Measurements from ENCODE around the gene AP5Z1. TPM values are rescaled to one million over a fixed set of nuclear protein-coding genes. Genes with fewer than 3 reads are reported as not detected.

AP5Z1 gene
- total RNA-seq, 1 experiment from 2014 or later = 35.6 TPM

GRCh38 chr7:4775848-4776623, 613 bp downstream of the AP5Z1 start:
- Histone ChIP-seq H3K9me3 (ENCODE audit: low read depth, low read length, poor library complexity, severe bottlenecking) (no peaks in the 10 kb centered on the region), H3K4me3 (ENCODE audit: low read depth, low read length, poor library complexity, severe bottlenecking) (peak overlapping the region; percentile 84), H3K27ac (ENCODE audit: low read depth, low read length, poor library complexity, severe bottlenecking) (peak overlapping the region; percentile 91), H3K27me3 (replicated peaks; ENCODE audit: insufficient read depth, low read depth, low read length, poor library complexity) (no peaks in the 10 kb centered on the region), H3K36me3 (ENCODE audit: insufficient read depth, low read length, poor library complexity, severe bottlenecking) (no peaks in the 10 kb centered on the region), H3K4me1 (ENCODE audit: insufficient read depth, low read length, poor library complexity, severe bottlenecking) (peaks cover 11% of the 10 kb centered on the region)
- intact Hi-C loops (cut with micrococcal nuclease; ENCODE audit: unreplicated experiment) = no loop called here
- no peak for DNase-seq (ENCODE audit: low spot score)
- BruUV-seq (replicated peaks) = no TSS peak
- ChIA-PET POLR2A (ENCODE audit: low non-redundant PET) (interaction anchor here (0.6 to 1.0 kb wide), 2 partner anchors 31 to 1779 kb away, joined by 3 to 4 read pairs; no protein-coding TSS in a partner anchor), CTCF (interaction anchor here (0.8 kb wide), 1 partner anchor 69 kb away, joined by 7 read pairs; no protein-coding TSS in a partner anchor)
- TF ChIP-seq CTCF (conservative IDR thresholded peaks at IDR 0.05; ENCODE audit: low read depth, low read length) (no peak), EZH2 (IDR thresholded peaks at IDR 0.05; ENCODE audit: borderline replicate concordance, low read depth, low read length, poor library complexity, severe bottlenecking) (no peak)

- H3K4me3 ChIP-seq (ENCODE audit: low read depth, low read length, poor library complexity, severe bottlenecking) = no peak overlapping the region
- no peaks in the 10 kb centered on the region for H3K9me3 ChIP-seq (ENCODE audit: low read depth, low read length, poor library complexity, severe bottlenecking)
- H3K4me1 ChIP-seq (ENCODE audit: insufficient read depth, low read length, poor library complexity, severe bottlenecking) = peaks cover 11% of the 10 kb centered on the region
- H3K27ac ChIP-seq (ENCODE audit: low read depth, low read length, poor library complexity, severe bottlenecking) = no peak overlapping the region
- TF ChIP-seq EZH2 (IDR thresholded peaks at IDR 0.05; ENCODE audit: borderline replicate concordance, low read depth, low read length, poor library complexity, severe bottlenecking) (no peak), CTCF (conservative IDR thresholded peaks at IDR 0.05; ENCODE audit: low read depth, low read length) (no peak)
- ChIA-PET CTCF (no interaction called here), POLR2A (ENCODE audit: low non-redundant PET) (no interaction called here)
- no peak for DNase-seq (ENCODE audit: low spot score)
- intact Hi-C loops (cut with micrococcal nuclease; ENCODE audit: unreplicated experiment) = no loop called here
- peaks cover 7% of the 10 kb centered on the region for H3K36me3 ChIP-seq (ENCODE audit: insufficient read depth, low read length, poor library complexity, severe bottlenecking)
- no TSS peak for BruUV-seq (replicated peaks)
- H3K27me3 ChIP-seq (replicated peaks; ENCODE audit: insufficient read depth, low read depth, low read length, poor library complexity) = no peaks in the 10 kb centered on the region
Measured at GRCh38 chr7:4779118-4779517, 3.7 kb downstream of the AP5Z1 start.

GRCh38 chr7:4781366-4782069, 6.1 kb downstream of the AP5Z1 start:
- H3K36me3 ChIP-seq (ENCODE audit: insufficient read depth, low read length, poor library complexity, severe bottlenecking) = peaks cover 11% of the 10 kb centered on the region
- TF ChIP-seq CTCF (conservative IDR thresholded peaks at IDR 0.05; ENCODE audit: low read depth, low read length) = no peak
- POLR2A ChIA-PET (ENCODE audit: low non-redundant PET) = no interaction called here
- H3K4me3 ChIP-seq (ENCODE audit: low read depth, low read length, poor library complexity, severe bottlenecking) = no peak overlapping the region
- no peaks in the 10 kb centered on the region for H3K27me3 ChIP-seq (replicated peaks; ENCODE audit: insufficient read depth, low read depth, low read length, poor library complexity)
- intact Hi-C loops (cut with micrococcal nuclease; ENCODE audit: unreplicated experiment) = no loop called here
- peaks cover 3% of the 10 kb centered on the region for H3K4me1 ChIP-seq (ENCODE audit: insufficient read depth, low read length, poor library complexity, severe bottlenecking)
- no peak for DNase-seq (ENCODE audit: low spot score)
- H3K27ac ChIP-seq (ENCODE audit: low read depth, low read length, poor library complexity, severe bottlenecking) = no peak overlapping the region
- BruUV-seq (replicated peaks) = no TSS peak
- CTCF ChIA-PET = no interaction called here
- no peaks in the 10 kb centered on the region for H3K9me3 ChIP-seq (ENCODE audit: low read depth, low read length, poor library complexity, severe bottlenecking)
